Measurements from ENCODE around the gene TAS1R1.

TAS1R1 gene

DNA sequence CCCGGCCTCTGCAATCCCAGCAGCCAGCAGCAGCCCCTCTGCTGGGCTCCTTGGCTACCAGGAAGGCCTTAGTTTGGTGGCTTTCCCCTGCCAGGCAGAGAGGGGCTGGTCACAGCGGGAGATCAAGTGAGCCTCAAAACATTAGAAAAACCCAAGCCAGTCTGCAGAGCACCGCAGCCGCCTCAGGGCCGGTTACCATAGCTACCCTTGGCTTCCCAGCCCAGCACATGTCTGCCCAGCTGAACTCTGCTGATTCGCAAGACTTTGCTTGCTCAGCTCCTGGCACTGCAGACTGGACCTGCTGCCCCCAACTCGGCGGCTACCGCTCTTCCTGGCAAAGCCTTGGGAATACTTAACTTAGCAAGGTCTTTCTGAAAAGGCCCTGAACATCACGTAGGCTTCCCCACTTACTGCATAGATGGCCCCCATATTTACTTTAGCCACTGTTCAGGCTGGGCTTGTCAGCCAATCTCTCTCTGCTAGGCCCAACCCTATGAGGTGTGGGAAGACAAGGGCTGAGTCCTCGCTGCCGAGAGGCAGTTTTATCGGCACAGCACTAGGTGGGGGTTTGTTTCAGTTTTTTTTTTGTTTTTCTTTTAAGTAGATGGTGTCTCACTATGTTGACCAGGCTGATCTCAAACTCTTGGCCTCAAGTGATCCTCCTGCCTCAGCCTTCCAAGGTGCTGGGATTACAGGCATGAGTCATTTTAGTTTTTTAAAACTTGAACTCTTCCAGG, 35.0 kb upstream of the TAS1R1 start:
- H3K4me3 ChIP-seq (replicated peaks in 1 of 2; ENCODE audit: low read depth in 2 of 2, low read length in 2 of 2): no peak overlapping the region
- TF ChIP-seq CTCF (IDR thresholded peaks at IDR 0.05; ENCODE audit: low read depth, low read length): no peak
- peak; percentile 40 to 80 for DNase-seq (ENCODE audit: low read depth in 2 of 2)

GRCh38 chr1:6521536-6521935, 33.6 kb upstream of the TAS1R1 start:
- TF ChIP-seq CTCF (IDR thresholded peaks at IDR 0.05; ENCODE audit: low read depth, low read length): no peak
- DNase-seq (ENCODE audit: low read depth in 2 of 2): no peak
- no peak overlapping the region for H3K4me3 ChIP-seq (replicated peaks in 1 of 2; ENCODE audit: low read depth in 2 of 2, low read length in 2 of 2)

DNA sequence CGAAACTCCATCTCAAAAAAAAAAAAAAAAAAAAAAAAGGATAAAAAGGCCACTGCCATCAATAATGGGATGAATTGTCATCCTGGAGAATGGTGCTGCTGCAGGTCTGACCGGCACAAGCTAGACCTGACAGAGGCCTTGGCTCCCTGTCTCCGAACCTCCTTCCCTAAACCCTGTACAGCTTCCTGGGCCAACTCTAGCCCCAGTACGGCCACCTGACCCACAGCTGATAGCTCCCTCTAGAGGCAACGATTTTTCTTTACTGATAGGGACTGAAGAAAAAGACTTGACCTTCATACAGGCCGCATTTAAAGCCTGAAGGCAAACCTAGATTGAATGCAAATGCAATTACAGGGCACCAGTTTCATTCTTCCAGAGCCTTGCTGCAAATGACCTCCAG, 31.5 kb upstream of the TAS1R1 start:
- peak; percentile 58 to 68 for DNase-seq (ENCODE audit: low read depth in 2 of 2)
- TF ChIP-seq CTCF (IDR thresholded peaks at IDR 0.05; ENCODE audit: low read depth, low read length): peak; percentile 56
- no peak overlapping the region for H3K4me3 ChIP-seq (replicated peaks in 1 of 2; ENCODE audit: low read depth in 2 of 2, low read length in 2 of 2)

DNA sequence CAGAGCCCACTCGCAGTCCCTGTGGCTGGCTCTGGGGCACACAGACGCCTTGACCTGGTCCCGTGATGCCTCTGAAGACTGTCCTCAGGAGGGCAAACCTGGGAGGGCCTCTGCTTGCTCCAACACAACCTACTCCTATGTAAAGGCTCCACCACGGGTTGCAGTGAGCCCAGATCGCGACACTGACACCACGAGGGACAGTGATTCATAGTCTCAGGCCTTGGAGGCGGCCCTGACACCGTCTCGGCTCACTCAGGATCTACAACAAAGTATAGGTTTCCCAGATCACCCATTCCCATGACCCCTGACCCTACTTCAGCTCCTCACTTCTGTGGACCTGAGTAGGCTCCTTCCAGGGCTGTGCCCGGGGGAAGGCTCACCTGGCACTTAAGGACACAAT, 28.8 kb upstream of the TAS1R1 start:
- H3K4me3 ChIP-seq (replicated peaks in 1 of 2; ENCODE audit: low read depth in 2 of 2, low read length in 2 of 2): no peak overlapping the region
- no peak for TF ChIP-seq CTCF (IDR thresholded peaks at IDR 0.05; ENCODE audit: low read depth, low read length)
- no peak for DNase-seq (ENCODE audit: low read depth in 2 of 2)

GRCh38 chr1:6528492-6528891, 26.6 kb upstream of the TAS1R1 start:
- no peak for TF ChIP-seq CTCF (IDR thresholded peaks at IDR 0.05; ENCODE audit: low read depth, low read length)
- H3K4me3 ChIP-seq (replicated peaks in 1 of 2; ENCODE audit: low read depth in 2 of 2, low read length in 2 of 2): no peak overlapping the region

DNA sequence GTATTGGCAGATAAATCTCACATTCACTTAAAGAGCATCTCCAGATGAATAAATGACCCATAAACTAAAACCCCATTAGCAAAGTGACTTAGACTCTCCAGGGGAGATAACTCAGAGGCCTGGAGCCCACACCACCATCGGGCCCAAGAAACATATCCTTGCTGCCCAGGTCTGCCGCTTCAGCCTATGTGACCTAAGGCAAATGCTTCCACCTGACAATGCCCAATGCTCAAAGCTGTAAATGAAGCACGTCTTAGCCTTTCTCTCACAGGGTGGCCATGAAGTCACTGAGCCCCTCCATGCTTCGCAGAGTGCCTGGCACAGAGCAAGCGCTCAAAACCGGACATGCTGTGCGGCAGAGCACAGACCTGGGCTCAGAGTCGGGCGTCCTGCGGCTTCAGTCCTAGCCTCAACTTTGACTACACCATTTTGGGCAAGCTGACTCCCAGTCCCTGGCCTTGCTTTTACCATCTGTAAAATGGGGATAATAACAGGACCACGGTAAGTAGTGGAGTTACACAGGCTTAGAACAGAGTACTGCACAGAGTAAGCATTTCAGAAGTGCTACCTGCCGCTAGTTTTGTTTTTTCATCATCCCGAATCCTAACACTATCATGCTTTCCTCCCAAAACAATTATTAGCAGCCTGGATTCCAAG, 24.5 kb upstream of the TAS1R1 start:
- no peak for DNase-seq (ENCODE audit: low read depth in 2 of 2)
- no peak for TF ChIP-seq CTCF (IDR thresholded peaks at IDR 0.05; ENCODE audit: low read depth, low read length)
- H3K4me3 ChIP-seq (replicated peaks in 1 of 2; ENCODE audit: low read depth in 2 of 2, low read length in 2 of 2): no peak overlapping the region

More at GRCh38 chr1:6528492-6528891, 26.6 kb upstream of the TAS1R1 start:
- no peak for DNase-seq (ENCODE audit: low read depth in 2 of 2)

All from cardiac fibroblast (primary cell).